ENCODE results near the gene ZNF142. TPM values are rescaled to one million over a fixed set of nuclear protein-coding genes. Genes with fewer than 3 reads are reported as not detected.

The ZNF142 gene
- total RNA-seq, 4 donors from 2014 or later = 27.4 to 38.7 (median 30.7) TPM

DNA sequence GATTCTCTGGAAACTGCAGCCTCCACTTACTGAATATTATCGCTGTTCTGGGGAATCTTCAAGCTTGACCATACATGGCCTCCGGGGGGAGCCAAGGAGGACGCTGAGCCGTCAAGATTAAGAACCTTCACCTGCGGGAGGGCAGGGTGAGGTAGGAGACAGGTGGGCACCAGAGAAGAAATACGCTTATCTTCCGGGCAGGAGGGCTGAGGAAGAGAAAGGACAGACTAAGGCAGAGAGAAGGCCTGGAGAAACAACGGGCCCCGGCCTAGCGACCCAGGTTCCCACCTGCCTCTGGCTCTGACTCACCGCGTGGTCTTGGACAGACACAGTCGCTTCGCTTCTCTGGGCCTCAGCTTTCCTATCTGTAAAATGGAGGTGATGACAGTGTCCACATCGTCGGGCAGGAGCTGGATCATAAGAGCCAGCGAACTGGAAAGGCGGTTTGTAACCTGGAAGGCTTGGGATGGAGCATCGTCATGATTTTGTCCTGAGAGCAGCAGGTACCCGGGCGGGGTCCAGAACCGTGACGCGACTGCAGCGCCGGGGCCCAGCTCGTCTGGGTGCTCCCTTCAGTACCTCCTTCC is 659 bp downstream of the ZNF142 start:
- WGBS = 6% methylated on average over 16 of the region's 27 CpGs
- Histone ChIP-seq H3K36me3 (peaks cover 51% of the 10 kb centered on the region), H3K4me3 (peak overlapping the region; percentile 70), H3K27me3 (no peaks in the 10 kb centered on the region), H3K4me1 (peaks cover 26% of the 10 kb centered on the region), H3K9me3 (no peaks in the 10 kb centered on the region), H3K27ac (peak overlapping the region; percentile 57)
- no peak for TF ChIP-seq EP300 (IDR thresholded peaks at IDR 0.05)
- TF ChIP-seq POLR2A (IDR thresholded peaks at IDR 0.05) = no peak
- TF ChIP-seq POLR2AphosphoS5 (IDR thresholded peaks at IDR 0.05) = no peak
- no peak for DNase-seq (ENCODE audit: low spot score in 2 of 2)

DNA sequence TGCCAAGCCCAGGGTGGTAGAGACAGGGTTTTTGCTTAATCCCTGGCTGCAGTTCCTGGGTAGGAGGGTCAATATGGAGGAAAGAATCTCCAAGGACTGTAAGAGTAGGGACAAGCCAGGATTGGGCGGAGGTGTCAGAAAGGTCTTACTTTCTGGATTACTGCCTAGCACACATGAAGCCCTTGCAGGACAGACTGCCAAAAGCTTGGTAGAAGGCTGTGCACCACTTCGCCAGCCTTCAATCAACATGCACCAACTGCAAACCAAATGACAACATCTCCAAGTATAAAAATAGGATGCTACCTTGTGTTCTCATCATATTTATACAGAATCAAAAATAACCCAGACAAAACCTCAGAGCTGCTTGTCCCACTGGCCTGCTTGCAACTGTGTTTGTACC is 3.7 kb downstream of the ZNF142 start:
- H3K36me3 ChIP-seq = peaks cover 61% of the 10 kb centered on the region
- no peaks in the 10 kb centered on the region for H3K27me3 ChIP-seq
- no peak for TF ChIP-seq POLR2A (IDR thresholded peaks at IDR 0.05)
- no peak for TF ChIP-seq POLR2AphosphoS5 (IDR thresholded peaks at IDR 0.05)
- TF ChIP-seq, protein P1, sequence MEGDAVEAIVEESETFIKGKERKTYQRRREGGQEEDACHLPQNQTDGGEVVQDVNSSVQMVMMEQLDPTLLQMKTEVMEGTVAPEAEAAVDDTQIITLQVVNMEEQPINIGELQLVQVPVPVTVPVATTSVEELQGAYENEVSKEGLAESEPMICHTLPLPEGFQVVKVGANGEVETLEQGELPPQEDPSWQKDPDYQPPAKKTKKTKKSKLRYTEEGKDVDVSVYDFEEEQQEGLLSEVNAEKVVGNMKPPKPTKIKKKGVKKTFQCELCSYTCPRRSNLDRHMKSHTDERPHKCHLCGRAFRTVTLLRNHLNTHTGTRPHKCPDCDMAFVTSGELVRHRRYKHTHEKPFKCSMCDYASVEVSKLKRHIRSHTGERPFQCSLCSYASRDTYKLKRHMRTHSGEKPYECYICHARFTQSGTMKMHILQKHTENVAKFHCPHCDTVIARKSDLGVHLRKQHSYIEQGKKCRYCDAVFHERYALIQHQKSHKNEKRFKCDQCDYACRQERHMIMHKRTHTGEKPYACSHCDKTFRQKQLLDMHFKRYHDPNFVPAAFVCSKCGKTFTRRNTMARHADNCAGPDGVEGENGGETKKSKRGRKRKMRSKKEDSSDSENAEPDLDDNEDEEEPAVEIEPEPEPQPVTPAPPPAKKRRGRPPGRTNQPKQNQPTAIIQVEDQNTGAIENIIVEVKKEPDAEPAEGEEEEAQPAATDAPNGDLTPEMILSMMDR (IDR thresholded peaks at IDR 0.05) = no peak
- TF ChIP-seq EP300 (IDR thresholded peaks at IDR 0.05) = no peak
- H3K9me3 ChIP-seq = no peaks in the 10 kb centered on the region
- DNase-seq (ENCODE audit: low spot score in 2 of 2) = no peak
- no peak overlapping the region for H3K4me3 ChIP-seq
- H3K4me1 ChIP-seq = peaks cover 26% of the 10 kb centered on the region
- H3K27ac ChIP-seq = no peak overlapping the region
- WGBS = 100% methylated on average over 2 of the region's 2 CpGs

DNA sequence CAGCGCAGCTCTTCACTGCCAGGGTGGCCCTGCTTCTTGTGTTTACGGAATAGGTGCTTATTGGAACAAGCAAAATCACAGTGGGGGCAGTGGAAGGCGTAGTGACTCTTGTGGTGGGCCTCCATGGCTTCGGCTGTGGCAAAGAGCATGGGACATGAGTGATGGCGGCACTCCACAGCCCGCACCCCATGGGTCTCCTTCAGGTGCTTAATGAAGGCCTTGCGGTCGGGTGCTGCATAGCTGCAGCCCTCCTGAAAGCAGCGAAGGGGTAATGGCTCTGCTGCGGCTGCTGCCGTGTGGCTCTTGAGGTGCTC is 10.7 kb downstream of the ZNF142 start:
- Histone ChIP-seq H3K27ac (no peak overlapping the region), H3K27me3 (no peaks in the 10 kb centered on the region), H3K9me3 (no peaks in the 10 kb centered on the region), H3K4me1 (no peaks in the 10 kb centered on the region), H3K36me3 (peaks cover 95% of the 10 kb centered on the region), H3K4me3 (no peak overlapping the region)
- TF ChIP-seq, protein P1 (IDR thresholded peaks at IDR 0.05) = no peak
- no peak for TF ChIP-seq POLR2A (IDR thresholded peaks at IDR 0.05)
- no peak for TF ChIP-seq EP300 (IDR thresholded peaks at IDR 0.05)
- TF ChIP-seq POLR2AphosphoS5 (IDR thresholded peaks at IDR 0.05) = no peak
- 88% methylated on average over 11 of the region's 11 CpGs for WGBS
- no peak for DNase-seq (ENCODE audit: low spot score in 2 of 2)

DNA sequence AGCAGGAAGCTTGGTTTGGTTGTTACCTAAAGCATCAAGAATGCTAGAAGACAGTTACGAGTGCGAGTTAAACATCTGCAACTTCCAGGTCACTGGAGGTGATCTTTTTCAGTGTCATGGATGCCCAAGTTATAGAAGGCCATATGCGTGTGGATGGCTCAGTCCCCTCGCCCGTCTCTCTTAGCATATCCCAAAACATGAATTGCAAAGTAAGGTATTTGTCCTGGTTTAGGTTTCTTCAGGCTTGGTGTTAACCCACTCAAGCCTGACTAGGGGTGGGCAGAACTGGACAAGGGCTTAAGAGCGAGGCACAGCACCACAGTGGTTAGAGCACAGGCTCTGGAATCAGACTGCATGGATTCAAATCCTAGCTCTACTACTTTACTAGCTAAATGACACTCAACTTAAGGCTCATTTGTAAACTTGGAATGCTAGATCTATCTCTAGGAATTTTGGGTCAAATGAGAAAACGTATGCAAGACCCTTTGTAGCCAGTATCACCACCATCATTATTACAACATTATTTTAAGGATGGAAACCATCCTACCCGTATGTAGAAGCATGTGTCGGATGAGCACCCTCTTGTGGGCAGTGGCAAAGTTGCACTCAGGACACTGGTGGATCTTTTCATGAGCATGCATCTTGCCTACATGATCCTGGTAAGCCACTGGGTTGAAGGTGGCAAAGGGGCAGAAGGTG is 11.2 kb downstream of the ZNF142 start:
- TF ChIP-seq, protein P1 (IDR thresholded peaks at IDR 0.05) = peak; percentile 38 to 82
- no peak for TF ChIP-seq EP300 (IDR thresholded peaks at IDR 0.05)
- no peak for TF ChIP-seq POLR2A (IDR thresholded peaks at IDR 0.05)
- Histone ChIP-seq H3K4me3 (no peak overlapping the region), H3K36me3 (peaks cover 95% of the 10 kb centered on the region), H3K9me3 (no peaks in the 10 kb centered on the region), H3K4me1 (no peaks in the 10 kb centered on the region), H3K27ac (no peak overlapping the region), H3K27me3 (no peaks in the 10 kb centered on the region)
- DNase-seq (ENCODE audit: low spot score in 2 of 2) = no peak
- WGBS = 67% methylated on average over 9 of the region's 9 CpGs

DNA sequence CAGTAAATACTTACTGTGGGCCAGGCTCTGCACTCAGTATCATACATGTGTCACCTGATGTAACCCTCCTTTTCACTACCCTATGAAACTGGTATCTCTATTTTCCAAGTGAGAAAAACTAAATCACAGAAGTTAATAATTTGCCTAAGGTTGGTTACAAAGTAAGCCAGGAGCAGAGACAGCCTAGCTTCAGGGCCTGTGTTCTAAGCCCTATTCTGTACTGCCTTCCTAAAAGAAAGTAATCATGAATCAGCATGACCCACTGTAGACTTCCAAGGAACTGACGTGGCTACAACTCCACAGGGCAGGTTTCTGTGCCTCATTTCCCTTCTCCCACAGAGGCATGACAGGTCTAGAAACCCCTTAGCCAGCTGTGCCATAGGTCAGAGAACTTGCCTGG is 14.3 kb downstream of the ZNF142 start:
- peaks cover 93% of the 10 kb centered on the region for H3K36me3 ChIP-seq
- no peaks in the 10 kb centered on the region for H3K9me3 ChIP-seq
- no peak overlapping the region for H3K4me3 ChIP-seq
- TF ChIP-seq POLR2AphosphoS5 (IDR thresholded peaks at IDR 0.05) = no peak
- TF ChIP-seq, protein P1 (IDR thresholded peaks at IDR 0.05) = no peak
- TF ChIP-seq POLR2A (IDR thresholded peaks at IDR 0.05) = no peak
- no peak for TF ChIP-seq EP300 (IDR thresholded peaks at IDR 0.05)
- no peak overlapping the region for H3K27ac ChIP-seq
- DNase-seq (ENCODE audit: low spot score in 2 of 2) = no peak
- 86% methylated on average over 1 of the region's 1 CpG for WGBS
- H3K4me1 ChIP-seq = no peaks in the 10 kb centered on the region
- no peaks in the 10 kb centered on the region for H3K27me3 ChIP-seq

Data from suprapubic skin (tissue), 4 donors.